CD14-positive monocyte (primary cell): ENCODE data around the gene EPHB4. TPM values are rescaled to one million over a fixed set of nuclear protein-coding genes. Genes with fewer than 3 reads are reported as not detected.

Source experiments
- DNase-seq, 3 donors: peaks; one replicate each; pipeline ENCODE4 v3.0.0-alpha.2; 2011 to 2022
- H2AFZ ChIP-seq: 2 replicates; pipeline ENCODE4 v1.6.0; 2012; ENCODE audit warnings: mild to moderate bottlenecking, low read depth, low read length, inconsistent platforms; ENCODE audit not compliant: insufficient read depth, poor library complexity, severe bottlenecking
- H3K27ac ChIP-seq, 2 donors: 1 replicate in 1 of 2; 2 replicates in 1 of 2; pipeline ENCODE4 v1.5.1; 2012 to 2013; ENCODE audit warnings: low read length in 2 of 2, control low read depth in 1 of 2, inconsistent platforms in 1 of 2, low read depth in 1 of 2, mild to moderate bottlenecking in 1 of 2
- H3K27me3 ChIP-seq, 2 donors: one replicate each; pipeline versions ENCODE4 v1.6.0 to v1.6.1; 2011 to 2013; ENCODE audit warnings: low read length in 2 of 2; ENCODE audit not compliant: control insufficient read depth in 2 of 2, insufficient read depth in 2 of 2
- H3K36me3 ChIP-seq, 2 donors: replicated peaks in 1 of 2; 1 replicate in 1 of 2; 2 replicates in 1 of 2; pipeline versions ENCODE4 v1.5.1 to v1.6.1; 2012 to 2013; ENCODE audit warnings: low read length in 2 of 2, control low read depth in 1 of 2, inconsistent platforms in 1 of 2, mild to moderate bottlenecking in 1 of 2; ENCODE audit not compliant: insufficient read depth in 2 of 2, control insufficient read depth in 1 of 2
- H3K4me1 ChIP-seq, 2 donors: 1 replicate in 1 of 2; 2 replicates in 1 of 2; pipeline versions ENCODE4 v1.5.1 to v1.6.1; 2012 to 2013; ENCODE audit warnings: low read length in 2 of 2, control low read depth in 1 of 2, inconsistent platforms in 1 of 2, mild to moderate bottlenecking in 1 of 2, moderate library complexity in 1 of 2; ENCODE audit not compliant: insufficient read depth in 2 of 2, control insufficient read depth in 1 of 2
- H3K4me2 ChIP-seq: replicated peaks from 2 replicates; pipeline ENCODE3; 2012; ENCODE audit warnings: low read length, moderate library complexity, mild to moderate bottlenecking; ENCODE audit not compliant: poor library complexity, severe bottlenecking; ENCODE audit errors: extremely low read depth
- H3K4me3 ChIP-seq, 3 experiments: fragments of 200-600 bp in 1 of 3; sonication (generic) in 1 of 3; replicated peaks in 1 of 3; 1 replicate in 2 of 3; 2 replicates in 1 of 3; pipeline ENCODE4 v1.5.1; 2011 to 2013; ENCODE audit warnings: low read length in 3 of 3, mild to moderate bottlenecking in 3 of 3, control low read depth in 2 of 3, low read depth in 2 of 3, inconsistent platforms in 1 of 3, moderate library complexity in 1 of 3
- H3K79me2 ChIP-seq: 2 replicates; pipeline ENCODE4 v1.6.0; 2012; ENCODE audit warnings: mild to moderate bottlenecking, control low read depth, inconsistent platforms, low read length, moderate library complexity; ENCODE audit not compliant: insufficient read depth
- H3K9ac ChIP-seq: 2 replicates; pipeline ENCODE4 v1.6.0; 2017; ENCODE audit warnings: low read length, mild to moderate bottlenecking; ENCODE audit not compliant: insufficient read depth, poor library complexity, severe bottlenecking
- H3K9me3 ChIP-seq, 2 donors: replicated peaks in 1 of 2; 1 replicate in 1 of 2; 2 replicates in 1 of 2; pipeline versions ENCODE4 v1.5.1 to v1.6.1; 2012 to 2013; ENCODE audit warnings: low read length in 2 of 2, control low read depth in 1 of 2; ENCODE audit not compliant: control insufficient read depth in 1 of 2, insufficient read depth in 1 of 2
- H4K20me1 ChIP-seq: 2 replicates; pipeline ENCODE4 v1.6.0; 2012; ENCODE audit warnings: mild to moderate bottlenecking, low read length, control low read depth, moderate library complexity; ENCODE audit not compliant: insufficient read depth
- H3K27ac Mint-ChIP-seq, 7 donors: one replicate each; pipeline ENCODE4 v1.8.0; 2020; ENCODE audit warnings: mild to moderate bottlenecking in 7 of 7, mixed read lengths in 7 of 7, moderate library complexity in 6 of 7, inconsistent platforms in 2 of 7
- H3K27me3 Mint-ChIP-seq, 3 donors: one replicate each; pipeline ENCODE4 v1.8.0; 2021 to 2022; ENCODE audit warnings: low read depth in 3 of 3, mild to moderate bottlenecking in 3 of 3, mixed read lengths in 3 of 3, moderate library complexity in 3 of 3, inconsistent platforms in 1 of 3
- H3K36me3 Mint-ChIP-seq, 2 donors: one replicate each; pipeline ENCODE4 v1.8.0; 2020; ENCODE audit warnings: mixed read lengths in 2 of 2, inconsistent platforms in 1 of 2, mild to moderate bottlenecking in 1 of 2
- H3K4me1 Mint-ChIP-seq: one replicate; pipeline ENCODE4 v1.8.0; 2020; ENCODE audit warnings: mild to moderate bottlenecking, mixed read lengths
- H3K4me3 Mint-ChIP-seq, 2 donors: one replicate each; pipeline ENCODE4 v1.8.0; 2020; ENCODE audit warnings: mild to moderate bottlenecking in 2 of 2, mixed read lengths in 2 of 2, moderate library complexity in 1 of 2
- H3K9me3 Mint-ChIP-seq, 7 donors: one replicate each; pipeline ENCODE4 v1.8.0; 2020 to 2022; ENCODE audit warnings: mixed read lengths in 7 of 7, mild to moderate bottlenecking in 6 of 7, moderate library complexity in 6 of 7, inconsistent platforms in 2 of 7
- CTCF ChIP-seq: fragments of 200-600 bp; IDR thresholded peaks from one replicate; pipeline ENCODE4 v1.8.0; 2022; ENCODE audit warnings: antibody characterized with exemption, mild to moderate bottlenecking
- WGBS: methylation state at CpG from one replicate; pipeline ENCODE4 v1.1.5; 2013; ENCODE audit warnings: missing lambda C conversion rate; ENCODE audit not compliant: insufficient coverage; 5-methylcytosine and 5-hydroxymethylcytosine counted together
- intact Hi-C, 2 donors: fragments of 100-400 bp; cut with micrococcal nuclease; formaldehyde crosslinking; loops; one replicate each; pipeline versions ENCODE4 v1.15.0 to v1.15.1; 2023
- polyA plus RNA-seq, 3 donors: library from polyadenylated mRNA; depleted of rRNA in 1 of 3; unstranded in 2 of 3; stranded (reverse) in 1 of 3; fragments of 300-500 nt in 2 of 3; fragments of >200 nt in 1 of 3; fragmentation: Illumina TruSeq in 2 of 3; gene quantifications; 1 replicate in 2 of 3; 2 replicates in 1 of 3; pipeline ENCODE4 v1.2.3, GENCODE V29; 2012 to 2021

The EPHB4 gene
- polyA plus RNA-seq, 3 donors: 5.0 to 6.5 (median 5.7) TPM

DNA sequence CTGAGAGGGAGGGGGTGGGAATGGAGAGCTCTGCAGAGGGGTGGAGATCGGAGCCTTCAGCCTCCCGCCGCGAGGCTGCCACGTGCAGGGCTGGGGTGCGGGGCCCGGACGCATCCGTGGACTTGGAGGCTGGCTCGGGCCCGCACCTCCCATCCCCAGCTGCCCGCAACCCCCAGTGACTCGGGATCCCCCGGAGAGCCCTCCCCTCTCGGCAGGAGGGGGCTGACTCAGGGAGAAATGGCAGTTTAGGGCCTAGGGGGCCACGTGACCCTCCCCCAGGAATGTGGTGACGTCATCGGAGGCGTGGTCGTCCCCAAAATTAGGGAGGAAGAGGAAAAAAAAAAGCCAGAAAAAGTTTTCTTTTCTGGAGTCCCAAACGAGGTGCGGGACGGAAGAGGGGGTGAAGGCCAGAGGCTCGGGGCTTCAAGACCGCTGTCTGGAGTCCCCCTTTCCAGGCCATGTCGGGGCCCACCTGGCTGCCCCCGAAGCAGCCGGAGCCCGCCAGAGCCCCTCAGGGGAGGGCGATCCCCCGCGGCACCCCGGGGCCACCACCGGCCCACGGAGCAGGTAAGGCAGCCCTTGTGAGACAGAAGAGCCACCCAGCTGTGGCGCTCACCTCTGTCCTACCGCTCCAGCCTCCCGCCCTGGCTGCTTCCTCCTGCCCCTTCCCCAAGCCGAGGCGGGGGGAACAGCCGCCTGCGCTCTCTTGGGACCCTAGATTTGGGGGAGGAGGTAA, 39.9 kb upstream of the EPHB4 start, which contains the start of gene TRIP6:
Gene TRIP6, plus strand, starts transcription at position 348 of the 736 bp plus-strand sequence. Its CDS starts 111 bp downstream, at position 459.
- Histone ChIP-seq H3K4me1 (peaks cover 28 to 38% of the 10 kb centered on the region in 2 donors), H4K20me1 (peaks cover 27% of the 10 kb centered on the region), H3K9ac (peak within 1 kb of the TSS; percentile 69), H3K27me3 (no peaks in the 10 kb centered on the region), H3K27ac (peak within 1 kb of the TSS in 1 of 2 donors; percentile 66), H2AFZ (peak within 1 kb of the TSS; percentile 85), H3K9me3 (no peaks in the 10 kb centered on the region), H3K36me3 (peaks cover 30 to 34% of the 10 kb centered on the region in 2 donors), H3K4me3 (peak within 1 kb of the TSS; percentile 4 to 74 (median 47)), H3K79me2 (peaks cover 6% of the 10 kb centered on the region), H3K4me2 (peak within 1 kb of the TSS; percentile 88)
- Mint-ChIP-seq H3K27ac (peak within 1 kb of the TSS; percentile 20 to 88 (median 62)), H3K4me3 (peak within 1 kb of the TSS; percentile 83 to 94), H3K9me3 (no peaks in the 10 kb centered on the region), H3K36me3 (peaks cover 40 to 41% of the 10 kb centered on the region in 2 donors), H3K27me3 (peaks cover 2 to 4% (median 4%) of the 10 kb centered on the region in 3 donors), H3K4me1 (peaks cover 44% of the 10 kb centered on the region)
- intact Hi-C loops: no loop called here
- WGBS: under 1% methylated on average over 26 of the region's 42 CpGs
- no peak for TF ChIP-seq CTCF
- DNase-seq: peak; percentile 43 to 55 (median 46)

DNA sequence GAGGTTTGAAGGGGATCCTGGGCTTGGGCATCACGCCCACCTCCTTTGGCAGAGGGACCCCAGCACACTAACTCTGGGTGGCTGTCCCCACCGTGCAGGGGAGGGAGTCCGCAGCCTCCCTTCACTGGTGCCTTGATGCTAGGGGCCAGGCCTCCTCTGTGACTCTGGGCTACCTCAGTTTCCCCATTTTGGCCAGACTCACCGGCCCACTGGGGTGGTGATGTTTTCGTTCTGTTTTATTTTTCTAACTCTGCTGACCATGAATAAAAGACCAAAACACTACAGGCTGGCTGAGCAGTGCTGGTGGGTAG, 39.4 kb upstream of the EPHB4 start:
- Histone ChIP-seq H3K27me3 (no peaks in the 10 kb centered on the region), H3K9me3 (no peaks in the 10 kb centered on the region), H3K79me2 (peaks cover 6% of the 10 kb centered on the region), H3K4me3 (peak overlapping the region; percentile 4 to 74 (median 47)), H3K4me1 (peaks cover 28 to 38% of the 10 kb centered on the region in 2 donors), H3K9ac (peak overlapping the region; percentile 69), H3K4me2 (peak overlapping the region; percentile 88), H3K27ac (peak overlapping the region in 1 of 2 donors; percentile 66), H2AFZ (peak overlapping the region; percentile 85), H4K20me1 (peaks cover 29% of the 10 kb centered on the region), H3K36me3 (peaks cover 33 to 39% of the 10 kb centered on the region in 2 donors)
- intact Hi-C loops: no loop called here
- no peak for TF ChIP-seq CTCF
- Mint-ChIP-seq H3K4me3 (peak overlapping the region; percentile 83 to 94), H3K4me1 (peaks cover 44% of the 10 kb centered on the region), H3K27me3 (peaks cover 2 to 4% (median 3%) of the 10 kb centered on the region in 3 donors), H3K27ac (peak overlapping the region in 4 of 7 donors; percentile 36 to 88 (median 53)), H3K9me3 (no peaks in the 10 kb centered on the region), H3K36me3 (peaks cover 44% of the 10 kb centered on the region in 2 donors)
- WGBS: 33% methylated on average over 3 of the region's 5 CpGs
- DNase-seq: no peak
